DND-41 (cell line): Measurements from ENCODE around the gene TMEM150A.
A peak's percentile ranks its signal among the peaks of the same experiment; 100 is the strongest.

Experiments used
- ATAC-seq: fragments of 200-7000 bp; cut with Tn5 transposase; 3 replicates; pipeline ENCODE4 v1.9.1; 2021; ENCODE audit warnings: low read depth; ENCODE audit not compliant: insufficient read depth
- DNase-seq: peaks from one replicate; pipeline ENCODE4 v3.0.0-alpha.2; 2020
- H2AFZ ChIP-seq: 2 replicates; pipeline ENCODE4 v1.6.0; 2012; ENCODE audit warnings: low read depth, low read length
- H3K27ac ChIP-seq: 2 replicates; pipeline ENCODE4 v1.5.1; 2012; ENCODE audit warnings: low read length, inconsistent platforms
- H3K27me3 ChIP-seq: fragments of 200-600 bp; sonication (generic); 2 replicates; pipeline ENCODE4 v1.6.0; 2012; ENCODE audit warnings: low read length, mild to moderate bottlenecking, inconsistent platforms; ENCODE audit not compliant: insufficient read depth, poor library complexity
- H3K36me3 ChIP-seq: 2 replicates; pipeline ENCODE4 v1.5.1; 2012; ENCODE audit warnings: low read length, inconsistent platforms; ENCODE audit not compliant: insufficient read depth
- H3K4me1 ChIP-seq: 2 replicates; pipeline ENCODE4 v1.5.1; 2012; ENCODE audit warnings: mild to moderate bottlenecking, low read length; ENCODE audit not compliant: insufficient read depth
- H3K4me2 ChIP-seq: 2 replicates; pipeline ENCODE4 v1.6.0; 2012; ENCODE audit warnings: mild to moderate bottlenecking, moderate library complexity, low read length, inconsistent platforms; ENCODE audit not compliant: insufficient read depth
- H3K4me3 ChIP-seq, 2 experiments: fragments of 200-600 bp in 1 of 2; shearing (Covaris generic) in 1 of 2; 2 replicates each; pipeline ENCODE4 v1.5.1; 2012 to 2016; ENCODE audit warnings: inconsistent platforms in 2 of 2, low read length in 2 of 2, mild to moderate bottlenecking in 2 of 2, low read depth in 1 of 2, moderate library complexity in 1 of 2
- H3K79me2 ChIP-seq: 2 replicates; pipeline ENCODE4 v1.6.0; 2012; ENCODE audit warnings: low read length, inconsistent platforms; ENCODE audit not compliant: insufficient read depth
- H3K9ac ChIP-seq: 2 replicates; pipeline ENCODE4 v1.6.0; 2012; ENCODE audit warnings: low read depth, mild to moderate bottlenecking, inconsistent platforms, low read length, moderate library complexity
- H3K9me3 ChIP-seq: 2 replicates; pipeline ENCODE4 v1.5.1; 2012; ENCODE audit warnings: low read length, moderate library complexity, mild to moderate bottlenecking, inconsistent platforms; ENCODE audit not compliant: insufficient read depth, severe bottlenecking
- H4K20me1 ChIP-seq: 2 replicates; pipeline ENCODE4 v1.6.0; 2012; ENCODE audit warnings: low read length; ENCODE audit not compliant: insufficient read depth
- CTCF ChIP-seq: IDR thresholded peaks from 2 replicates; pipeline ENCODE4 v1.5.1; 2012; ENCODE audit warnings: borderline replicate concordance, low read length, moderate library complexity, mild to moderate bottlenecking; ENCODE audit not compliant: poor library complexity, severe bottlenecking; ENCODE audit errors: extremely low read depth
- EZH2 ChIP-seq: IDR thresholded peaks from 3 replicates; pipeline ENCODE4 v1.6.1; 2012; ENCODE audit warnings: borderline replicate concordance, low read depth, mild to moderate bottlenecking, moderate library complexity, low read length, inconsistent platforms; ENCODE audit not compliant: severe bottlenecking

The TMEM150A gene, protein sequence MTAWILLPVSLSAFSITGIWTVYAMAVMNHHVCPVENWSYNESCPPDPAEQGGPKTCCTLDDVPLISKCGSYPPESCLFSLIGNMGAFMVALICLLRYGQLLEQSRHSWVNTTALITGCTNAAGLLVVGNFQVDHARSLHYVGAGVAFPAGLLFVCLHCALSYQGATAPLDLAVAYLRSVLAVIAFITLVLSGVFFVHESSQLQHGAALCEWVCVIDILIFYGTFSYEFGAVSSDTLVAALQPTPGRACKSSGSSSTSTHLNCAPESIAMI

GRCh38 chr2:85602476-85603234, at the start of gene TMEM150A:
TMEM150A (minus strand) TSS chr2:85602698; CDS start chr2:85601948, 750 bp downstream.
- peak; percentile 88 for ATAC-seq
- H3K9me3 ChIP-seq = no peaks in the 10 kb centered on the region
- H3K27ac ChIP-seq = no peak within 1 kb of the TSS
- peak within 1 kb of the TSS; percentile 68 for H3K4me2 ChIP-seq
- peaks cover 19% of the 10 kb centered on the region for H3K4me1 ChIP-seq
- peaks cover 10% of the 10 kb centered on the region for H3K27me3 ChIP-seq
- H3K79me2 ChIP-seq = peaks cover under 1% of the 10 kb centered on the region; the same call in 1 of the 2 replicates
- DNase-seq = peak; percentile 73
- peak within 1 kb of the TSS; percentile 68 for H2AFZ ChIP-seq
- H4K20me1 ChIP-seq = peaks cover 23% of the 10 kb centered on the region
- peaks cover 13% of the 10 kb centered on the region for H3K36me3 ChIP-seq
- TF ChIP-seq CTCF = peak; percentile 0
- TF ChIP-seq EZH2 = peak; percentile 91
- peak within 1 kb of the TSS; percentile 51 for H3K9ac ChIP-seq
- peak within 1 kb of the TSS; percentile 16 to 57; a peak in 3 of 4 replicates for H3K4me3 ChIP-seq

DNA sequence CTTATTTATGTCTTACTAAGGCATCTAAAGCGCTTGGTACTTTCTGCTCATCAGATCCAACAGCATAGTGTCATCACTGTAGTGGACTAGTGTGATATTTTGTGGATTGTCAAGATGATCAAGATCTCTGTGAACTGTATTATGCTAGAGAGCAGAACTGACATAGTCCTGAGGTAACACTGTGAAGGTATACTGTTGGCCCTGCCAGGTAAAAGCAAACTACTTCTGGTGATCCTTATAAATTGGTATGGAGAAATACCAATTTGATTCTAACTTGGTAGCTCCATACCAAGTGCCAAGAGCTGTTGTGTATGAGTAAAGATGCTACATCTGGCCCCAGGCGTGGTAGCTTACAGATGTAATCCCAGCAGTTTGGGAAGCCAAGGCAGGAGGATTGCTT, 49.6 kb upstream of the TMEM150A start:
- Histone ChIP-seq H3K4me1 (no peaks in the 10 kb centered on the region), H3K27me3 (no peaks in the 10 kb centered on the region), H3K4me3 (no peak overlapping the region), H3K4me2 (no peak overlapping the region), H3K9me3 (no peaks in the 10 kb centered on the region), H3K9ac (no peak overlapping the region), H3K27ac (no peak overlapping the region), H3K79me2 (no peaks in the 10 kb centered on the region), H3K36me3 (peaks cover 70% of the 10 kb centered on the region), H2AFZ (no peak overlapping the region), H4K20me1 (peaks cover 6% of the 10 kb centered on the region; the same call in 1 of the 2 replicates)
- ATAC-seq (no peak), DNase-seq (no peak)
- TF ChIP-seq EZH2 (no peak), CTCF (no peak)

DNA sequence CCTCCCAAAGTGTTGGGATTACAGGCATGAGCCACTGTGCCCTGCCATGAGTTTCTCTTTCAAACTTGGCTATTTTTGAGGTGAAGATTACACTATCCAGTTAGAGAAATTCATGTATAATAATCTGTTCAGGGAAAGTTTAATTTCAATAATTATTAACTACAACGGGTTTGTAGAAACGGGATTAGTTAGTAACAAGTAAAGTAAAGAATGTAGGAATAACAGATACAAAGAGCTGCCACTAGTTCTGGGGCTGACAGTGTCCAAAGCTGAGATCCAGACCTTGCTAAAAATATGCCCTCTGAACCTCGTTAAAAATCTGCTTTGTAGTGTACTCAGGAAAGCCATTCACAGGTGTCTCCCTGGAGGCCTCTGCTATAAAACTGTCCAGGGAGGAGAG, 48.6 kb upstream of the TMEM150A start:
- Histone ChIP-seq H2AFZ (no peak overlapping the region), H3K27me3 (no peaks in the 10 kb centered on the region), H3K4me2 (no peak overlapping the region), H3K79me2 (no peaks in the 10 kb centered on the region), H3K27ac (no peak overlapping the region), H3K4me3 (no peak overlapping the region), H3K9ac (no peak overlapping the region), H4K20me1 (peaks cover 6% of the 10 kb centered on the region; the same call in 1 of the 2 replicates), H3K4me1 (no peaks in the 10 kb centered on the region), H3K9me3 (no peaks in the 10 kb centered on the region), H3K36me3 (peaks cover 76% of the 10 kb centered on the region)
- DNase-seq (no peak), ATAC-seq (no peak)
- TF ChIP-seq EZH2 = no peak

- Histone ChIP-seq H3K4me1 (no peaks in the 10 kb centered on the region), H3K9ac (no peak overlapping the region), H3K4me3 (no peak overlapping the region), H3K36me3 (peaks cover 79% of the 10 kb centered on the region), H2AFZ (no peak overlapping the region), H3K9me3 (no peaks in the 10 kb centered on the region), H3K27ac (no peak overlapping the region), H3K4me2 (no peak overlapping the region), H3K27me3 (no peaks in the 10 kb centered on the region), H4K20me1 (peaks cover 6% of the 10 kb centered on the region; the same call in 1 of the 2 replicates), H3K79me2 (no peaks in the 10 kb centered on the region; the same call in 1 of the 2 replicates)
- DNase-seq (no peak), ATAC-seq (no peak)
- TF ChIP-seq CTCF = no peak
- TF ChIP-seq EZH2 = no peak
Observed at GRCh38 chr2:85650456-85650855, 48.0 kb upstream of the TMEM150A start.
